Myometrial cell (primary cell): ENCODE results near the gene KRT20. TPM values are rescaled to one million over a fixed set of nuclear protein-coding genes. Genes with fewer than 3 reads are reported as not detected.

Experiments
- total RNA-seq: library from RNA; depleted of rRNA; stranded (reverse); fragments of >200 nt; gene quantifications from 2 replicates; pipeline ENCODE4 v1.2.3, GENCODE V29; 2015

The KRT20 gene
- total RNA-seq, result not detected in 2 replicates

GRCh38 chr17:40884708-40885512 is at the start of gene KRT20:
Gene KRT20, minus strand, starts transcription at chr17:40885242. Its CDS starts 57 bp downstream, at chr17:40885185.

GRCh38 chr17:40866838-40867237 is 18.2 kb downstream of the KRT20 start, which contains the start of gene KRT12:
Gene KRT12, minus strand, starts transcription at chr17:40867223. Its CDS starts 37 bp downstream, at chr17:40867186.

Other genes with a start within 250 kb of the KRT20 start
- 57.9 and 68.8 TPM in 2 replicates for gene SMARCE1, start 237.4 kb downstream of the KRT20 start, total RNA-seq
- gene KRT222, start 220.1 kb downstream of the KRT20 start, total RNA-seq, result not detected in 2 replicates
- gene KRT24, start 181.5 kb downstream of the KRT20 start, total RNA-seq, result not detected in 2 replicates
- not detected in 2 replicates for gene KRT25, start 129.9 kb downstream of the KRT20 start, total RNA-seq
- not detected in 2 replicates for gene KRT26, start 113.0 kb downstream of the KRT20 start, total RNA-seq
- not detected in 2 replicates for gene KRT27, start 102.7 kb downstream of the KRT20 start, total RNA-seq
- gene KRT28, start 85.3 kb downstream of the KRT20 start, total RNA-seq, result not detected in 2 replicates
- gene KRT10, start 62.6 kb downstream of the KRT20 start, total RNA-seq, result 14.4 and 20.9 TPM in 2 replicates
- gene KRT12, start 18.0 kb downstream of the KRT20 start, total RNA-seq, result under 0.01 TPM in 1 of 2 replicates, not detected in the other
- 3.5 and 4.3 TPM in 2 replicates for gene KRT23, start 52.4 kb upstream of the KRT20 start, total RNA-seq
- gene KRT39, start 81.7 kb upstream of the KRT20 start, total RNA-seq, result not detected in 2 replicates
- gene KRT40, start 99.1 kb upstream of the KRT20 start, total RNA-seq, result not detected in 2 replicates
- gene KRTAP3-3, start 108.9 kb upstream of the KRT20 start, total RNA-seq, result not detected in 2 replicates
- not detected in 2 replicates for gene KRTAP3-2, start 114.7 kb upstream of the KRT20 start, total RNA-seq
- gene KRTAP3-1, start 123.9 kb upstream of the KRT20 start, total RNA-seq, result not detected in 2 replicates
- 15.4 and 18.2 TPM in 2 replicates for gene KRTAP1-5, start 142.0 kb upstream of the KRT20 start, total RNA-seq
- not detected in 2 replicates for gene KRTAP1-4, start 145.0 kb upstream of the KRT20 start, total RNA-seq
- gene KRTAP1-3, start 149.6 kb upstream of the KRT20 start, total RNA-seq, result not detected in 2 replicates
- gene KRTAP1-1, start 156.2 kb upstream of the KRT20 start, total RNA-seq, result 0.35 TPM in 1 of 2 replicates, not detected in the other
- not detected in 2 replicates for gene KRTAP2-1, start 162.1 kb upstream of the KRT20 start, total RNA-seq
- not detected in 2 replicates for gene KRTAP2-2, start 170.0 kb upstream of the KRT20 start, total RNA-seq
- 0.89 TPM in 1 of 2 replicates, not detected in the other for gene KRTAP2-3, start 174.9 kb upstream of the KRT20 start, total RNA-seq
- gene KRTAP2-4, start 180.6 kb upstream of the KRT20 start, total RNA-seq, result not detected in 2 replicates
- not detected in 2 replicates for gene KRTAP4-7, start 198.9 kb upstream of the KRT20 start, total RNA-seq
- gene KRTAP4-8, start 212.9 kb upstream of the KRT20 start, total RNA-seq, result not detected in 2 replicates
- gene KRTAP4-16, start 217.0 kb upstream of the KRT20 start, total RNA-seq, result not detected in 2 replicates
- gene KRTAP4-9, start 220.1 kb upstream of the KRT20 start, total RNA-seq, result not detected in 2 replicates
- gene KRTAP4-11, start 233.1 kb upstream of the KRT20 start, total RNA-seq, result not detected in 2 replicates
- not detected in 2 replicates for gene KRTAP4-12, start 238.9 kb upstream of the KRT20 start, total RNA-seq